Measurements from ENCODE around the gene RARS1. TPM values are rescaled to one million over a fixed set of nuclear protein-coding genes. Genes with fewer than 3 reads are reported as not detected.

The RARS1 gene
- total RNA-seq, 1 donor from 2014 or later: 139 TPM

DNA sequence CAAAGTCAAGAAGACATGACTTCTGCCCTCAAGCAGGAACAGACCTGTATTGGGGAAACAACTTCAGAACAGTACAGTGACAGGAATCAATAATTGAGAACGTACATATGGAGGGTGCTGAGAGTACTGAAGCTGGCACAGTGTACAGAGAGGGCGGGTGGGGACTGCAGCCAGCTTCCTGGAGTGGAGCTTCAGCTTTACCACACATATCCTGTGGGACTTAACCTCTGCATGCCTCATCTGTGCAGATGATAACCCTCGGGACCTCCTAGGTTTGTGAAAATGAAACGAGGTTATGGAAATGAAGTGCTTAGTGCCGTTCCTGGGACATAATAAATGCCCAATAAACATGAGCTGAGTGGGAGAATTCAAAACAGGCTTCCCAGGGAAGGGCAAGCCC, 22.1 kb upstream of the RARS1 start:
- Histone ChIP-seq H3K9me3 (ENCODE audit: insufficient read depth, low read depth, low read length) (no peaks in the 10 kb centered on the region), H4K20me1 (ENCODE audit: insufficient read depth, low read length) (no peaks in the 10 kb centered on the region), H3K36me3 (ENCODE audit: insufficient read depth, low read length) (no peaks in the 10 kb centered on the region), H3K4me2 (ENCODE audit: low read length) (no peak overlapping the region), H3K4me1 (ENCODE audit: insufficient read depth, low read length) (peaks cover 8% of the 10 kb centered on the region), H3K4me3 (ENCODE audit: insufficient read depth, low read depth, low read length) (no peak overlapping the region), H3K27me3 (ENCODE audit: insufficient read depth, low read length) (no peaks in the 10 kb centered on the region), H3K79me2 (ENCODE audit: insufficient read depth, low read length) (no peaks in the 10 kb centered on the region), H3K27ac (ENCODE audit: low read depth, low read length) (no peak overlapping the region), H3K9ac (ENCODE audit: low read length) (no peak overlapping the region), H2AFZ (ENCODE audit: low read depth, low read length) (no peak overlapping the region)
- TF ChIP-seq EZH2 (IDR thresholded peaks at IDR 0.05; ENCODE audit: insufficient read depth, low read length): no peak
- TF ChIP-seq, protein P1, sequence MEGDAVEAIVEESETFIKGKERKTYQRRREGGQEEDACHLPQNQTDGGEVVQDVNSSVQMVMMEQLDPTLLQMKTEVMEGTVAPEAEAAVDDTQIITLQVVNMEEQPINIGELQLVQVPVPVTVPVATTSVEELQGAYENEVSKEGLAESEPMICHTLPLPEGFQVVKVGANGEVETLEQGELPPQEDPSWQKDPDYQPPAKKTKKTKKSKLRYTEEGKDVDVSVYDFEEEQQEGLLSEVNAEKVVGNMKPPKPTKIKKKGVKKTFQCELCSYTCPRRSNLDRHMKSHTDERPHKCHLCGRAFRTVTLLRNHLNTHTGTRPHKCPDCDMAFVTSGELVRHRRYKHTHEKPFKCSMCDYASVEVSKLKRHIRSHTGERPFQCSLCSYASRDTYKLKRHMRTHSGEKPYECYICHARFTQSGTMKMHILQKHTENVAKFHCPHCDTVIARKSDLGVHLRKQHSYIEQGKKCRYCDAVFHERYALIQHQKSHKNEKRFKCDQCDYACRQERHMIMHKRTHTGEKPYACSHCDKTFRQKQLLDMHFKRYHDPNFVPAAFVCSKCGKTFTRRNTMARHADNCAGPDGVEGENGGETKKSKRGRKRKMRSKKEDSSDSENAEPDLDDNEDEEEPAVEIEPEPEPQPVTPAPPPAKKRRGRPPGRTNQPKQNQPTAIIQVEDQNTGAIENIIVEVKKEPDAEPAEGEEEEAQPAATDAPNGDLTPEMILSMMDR (IDR thresholded peaks at IDR 0.05; ENCODE audit: insufficient read depth, low read depth, low read length): no peak
- FAIRE-seq (no peak), DNase-seq (ENCODE audit: low read depth) (no peak)
- Mint-ChIP-seq H3K9me3 (ENCODE audit: unreplicated experiment) (no peaks in the 10 kb centered on the region), H3K4me1 (ENCODE audit: low read depth, unreplicated experiment) (peaks cover 7% of the 10 kb centered on the region), H3K4me3 (ENCODE audit: unreplicated experiment) (no peak overlapping the region), H3K27me3 (ENCODE audit: low read depth, unreplicated experiment) (no peaks in the 10 kb centered on the region), H3K36me3 (ENCODE audit: low read depth, unreplicated experiment) (peaks cover 19% of the 10 kb centered on the region), H3K27ac (ENCODE audit: unreplicated experiment) (no peak overlapping the region)

DNA sequence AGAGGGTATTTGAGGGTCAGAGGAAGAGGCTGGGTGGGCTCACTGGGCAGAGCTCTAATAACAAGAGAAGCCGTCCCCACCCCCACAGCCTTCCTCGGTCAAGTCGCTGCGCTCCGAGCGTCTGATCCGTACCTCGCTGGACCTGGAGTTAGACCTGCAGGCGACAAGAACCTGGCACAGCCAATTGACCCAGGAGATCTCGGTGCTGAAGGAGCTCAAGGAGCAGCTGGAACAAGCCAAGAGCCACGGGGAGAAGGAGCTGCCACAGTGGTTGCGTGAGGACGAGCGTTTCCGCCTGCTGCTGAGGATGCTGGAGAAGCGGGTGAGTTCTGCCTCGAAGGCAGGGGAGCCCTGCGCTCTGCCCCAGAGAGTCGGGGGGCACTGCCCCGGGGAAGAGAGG, 21.6 kb upstream of the RARS1 start:
- Histone ChIP-seq H3K9ac (ENCODE audit: low read length) (no peak overlapping the region), H2AFZ (ENCODE audit: low read depth, low read length) (no peak overlapping the region), H3K27me3 (ENCODE audit: insufficient read depth, low read length) (no peaks in the 10 kb centered on the region), H3K4me2 (ENCODE audit: low read length) (no peak overlapping the region), H3K27ac (ENCODE audit: low read depth, low read length) (no peak overlapping the region), H4K20me1 (ENCODE audit: insufficient read depth, low read length) (no peaks in the 10 kb centered on the region), H3K4me1 (ENCODE audit: insufficient read depth, low read length) (peaks cover 12% of the 10 kb centered on the region), H3K9me3 (ENCODE audit: insufficient read depth, low read depth, low read length) (no peaks in the 10 kb centered on the region), H3K36me3 (ENCODE audit: insufficient read depth, low read length) (no peaks in the 10 kb centered on the region), H3K4me3 (ENCODE audit: insufficient read depth, low read depth, low read length) (no peak overlapping the region), H3K79me2 (ENCODE audit: insufficient read depth, low read length) (no peaks in the 10 kb centered on the region)
- TF ChIP-seq, protein P1 (IDR thresholded peaks at IDR 0.05; ENCODE audit: insufficient read depth, low read depth, low read length): no peak
- TF ChIP-seq EZH2 (IDR thresholded peaks at IDR 0.05; ENCODE audit: insufficient read depth, low read length): no peak
- FAIRE-seq (no peak), DNase-seq (ENCODE audit: low read depth) (no peak)
- peaks cover 11% of the 10 kb centered on the region for H3K4me1 Mint-ChIP-seq (ENCODE audit: low read depth, unreplicated experiment)
- H3K27me3 Mint-ChIP-seq (ENCODE audit: low read depth, unreplicated experiment): no peaks in the 10 kb centered on the region
- H3K4me3 Mint-ChIP-seq (ENCODE audit: unreplicated experiment): no peak overlapping the region
- H3K9me3 Mint-ChIP-seq (ENCODE audit: unreplicated experiment): no peaks in the 10 kb centered on the region
- H3K27ac Mint-ChIP-seq (ENCODE audit: unreplicated experiment): no peak overlapping the region
- H3K36me3 Mint-ChIP-seq (ENCODE audit: low read depth, unreplicated experiment): peaks cover 20% of the 10 kb centered on the region

GRCh38 chr5:168467755-168468330, 18.4 kb upstream of the RARS1 start:
- Mint-ChIP-seq H3K4me1 (ENCODE audit: low read depth, unreplicated experiment) (peaks cover 35% of the 10 kb centered on the region), H3K27me3 (ENCODE audit: low read depth, unreplicated experiment) (no peaks in the 10 kb centered on the region), H3K36me3 (ENCODE audit: low read depth, unreplicated experiment) (peaks cover 21% of the 10 kb centered on the region), H3K4me3 (ENCODE audit: unreplicated experiment) (no peak overlapping the region), H3K9me3 (ENCODE audit: unreplicated experiment) (no peaks in the 10 kb centered on the region), H3K27ac (ENCODE audit: unreplicated experiment) (no peak overlapping the region)
- Histone ChIP-seq H3K4me2 (ENCODE audit: low read length) (no peak overlapping the region), H3K4me1 (ENCODE audit: insufficient read depth, low read length) (peaks cover 30% of the 10 kb centered on the region), H3K4me3 (ENCODE audit: insufficient read depth, low read depth, low read length) (no peak overlapping the region), H2AFZ (ENCODE audit: low read depth, low read length) (no peak overlapping the region), H3K79me2 (ENCODE audit: insufficient read depth, low read length) (no peaks in the 10 kb centered on the region), H3K27me3 (ENCODE audit: insufficient read depth, low read length) (no peaks in the 10 kb centered on the region), H3K27ac (ENCODE audit: low read depth, low read length) (no peak overlapping the region), H3K9ac (ENCODE audit: low read length) (no peak overlapping the region), H3K9me3 (ENCODE audit: insufficient read depth, low read depth, low read length) (no peaks in the 10 kb centered on the region), H3K36me3 (ENCODE audit: insufficient read depth, low read length) (no peaks in the 10 kb centered on the region), H4K20me1 (ENCODE audit: insufficient read depth, low read length) (no peaks in the 10 kb centered on the region)
- TF ChIP-seq, protein P1 (IDR thresholded peaks at IDR 0.05; ENCODE audit: insufficient read depth, low read depth, low read length): no peak
- no peak for TF ChIP-seq EZH2 (IDR thresholded peaks at IDR 0.05; ENCODE audit: insufficient read depth, low read length)
- FAIRE-seq (no peak), DNase-seq (ENCODE audit: low read depth) (no peak)
